Effector memory CD8-positive, alpha-beta T cell (primary cell): ENCODE measurements around the gene ALOX12.
"Not testable (repeated sequence)": the region's sequence is repeated elsewhere in the genome, so short reads cannot be mapped to it uniquely, and the experiment has no call there.

ENCODE experiments used
- ATAC-seq: fragments of 150-1000 bp; cut with Tn5 transposase; replicated peaks from 2 replicates; pipeline ENCODE4 v1.10.0; 2021; ENCODE audit warnings: mild to moderate bottlenecking, moderate library complexity
- DNase-seq, 3 experiments: peaks; one replicate each; pipeline ENCODE4 v3.0.0; 2021
- H3K27ac Mint-ChIP-seq, 2 donors: one replicate each; pipeline ENCODE4 v1.8.0; 2022; ENCODE audit warnings: mild to moderate bottlenecking in 2 of 2, mixed read lengths in 2 of 2, moderate library complexity in 2 of 2
- H3K27me3 Mint-ChIP-seq, 2 donors: one replicate each; pipeline ENCODE4 v1.8.0; 2022; ENCODE audit warnings: mixed read lengths in 2 of 2
- H3K36me3 Mint-ChIP-seq: one replicate; pipeline ENCODE4 v1.8.0; 2022; ENCODE audit warnings: mild to moderate bottlenecking, moderate library complexity, mixed read lengths; ENCODE audit not compliant: insufficient read depth
- H3K4me1 Mint-ChIP-seq, 2 donors: one replicate each; pipeline ENCODE4 v1.8.0; 2022; ENCODE audit warnings: low read depth in 2 of 2, mixed read lengths in 2 of 2
- H3K4me3 Mint-ChIP-seq, 2 donors: one replicate each; pipeline ENCODE4 v1.8.0; 2022; ENCODE audit warnings: mild to moderate bottlenecking in 2 of 2, mixed read lengths in 2 of 2, moderate library complexity in 2 of 2
- H3K9me3 Mint-ChIP-seq, 2 donors: one replicate each; pipeline ENCODE4 v1.8.0; 2022; ENCODE audit warnings: mixed read lengths in 2 of 2

ALOX12 gene

DNA sequence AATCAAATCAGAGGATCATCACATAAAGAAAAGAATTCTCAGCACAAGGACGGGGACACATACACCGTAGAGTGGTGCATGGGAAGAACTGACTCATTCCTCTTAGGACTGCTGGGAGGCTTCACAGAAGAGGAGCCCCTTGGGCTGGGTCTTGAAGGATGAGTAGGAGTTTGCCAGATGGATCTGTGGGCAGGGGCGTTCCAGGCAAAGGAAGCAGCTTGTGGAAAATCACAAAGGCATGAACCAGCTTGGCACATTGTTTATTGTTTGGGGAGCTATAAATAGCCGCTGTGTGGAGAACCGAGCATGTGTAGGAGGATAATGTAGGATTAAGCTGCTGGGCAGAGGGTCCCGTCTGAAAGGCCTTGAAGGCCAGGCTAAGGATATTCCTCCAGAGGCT is 53.1 kb downstream of the ALOX12 start:
- no peak for DNase-seq
- no peaks in the 10 kb centered on the region for H3K27me3 Mint-ChIP-seq
- peaks cover 18% of the 10 kb centered on the region for H3K36me3 Mint-ChIP-seq
- H3K4me3 Mint-ChIP-seq: no peak overlapping the region
- H3K9me3 Mint-ChIP-seq: no peaks in the 10 kb centered on the region
- no peak overlapping the region for H3K27ac Mint-ChIP-seq
- H3K4me1 Mint-ChIP-seq: peaks cover 16 to 21% of the 10 kb centered on the region in 2 donors
- no peak for ATAC-seq

DNA sequence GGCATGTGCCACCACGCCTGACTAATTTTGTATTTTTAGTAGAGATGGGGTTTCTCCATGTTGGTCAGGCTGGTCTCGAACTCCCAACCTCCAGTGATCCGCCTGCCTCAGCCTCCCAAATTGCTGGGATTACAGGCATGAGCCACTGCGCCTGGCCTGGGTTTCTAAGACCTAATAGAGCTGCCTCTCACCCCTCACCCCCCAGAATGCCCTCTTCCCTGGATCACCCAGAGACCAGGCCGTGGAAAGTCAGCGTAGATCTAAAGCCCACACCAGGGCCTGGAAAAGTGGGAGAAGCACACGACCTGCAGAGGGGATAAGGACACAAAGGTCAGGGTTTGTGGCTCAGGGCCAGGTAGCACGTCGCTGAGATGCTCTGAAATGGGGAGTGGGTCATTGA is 54.7 kb downstream of the ALOX12 start:
- H3K9me3 Mint-ChIP-seq, H3K4me3 Mint-ChIP-seq, DNase-seq, H3K27me3 Mint-ChIP-seq, H3K27ac Mint-ChIP-seq, ATAC-seq: not testable (repeated sequence)
- Mint-ChIP-seq H3K36me3 (peaks cover 15% of the 10 kb centered on the region), H3K4me1 (peaks cover 16 to 21% of the 10 kb centered on the region in 2 donors)

DNA sequence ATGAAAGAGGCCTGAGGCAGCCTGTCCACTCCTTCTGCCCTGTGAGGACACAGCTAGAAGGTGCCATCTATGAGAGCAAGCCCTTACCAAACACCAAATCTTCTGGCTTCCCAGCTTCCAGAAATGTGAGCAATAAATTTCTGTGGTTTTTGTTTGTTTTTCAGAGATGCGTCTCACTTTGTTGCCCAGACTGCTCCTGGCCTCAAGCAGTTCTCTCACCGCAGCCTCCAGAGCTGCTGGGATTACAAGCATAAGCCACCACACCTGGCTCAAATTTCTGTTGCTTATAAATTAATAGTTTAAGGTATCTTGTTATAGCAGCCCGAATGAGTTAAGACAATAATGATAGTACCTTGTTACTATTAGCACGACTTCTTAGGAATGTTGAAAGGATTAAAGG is 60.5 kb downstream of the ALOX12 start:
- Mint-ChIP-seq H3K36me3 (no peaks in the 10 kb centered on the region), H3K4me3 (no peak overlapping the region), H3K27me3 (peaks cover under 1 to 24% of the 10 kb centered on the region in 2 donors), H3K4me1 (peaks cover 2 to 4% of the 10 kb centered on the region in 2 donors), H3K9me3 (no peaks in the 10 kb centered on the region), H3K27ac (no peak overlapping the region)
- no peak for DNase-seq
- ATAC-seq: no peak

DNA sequence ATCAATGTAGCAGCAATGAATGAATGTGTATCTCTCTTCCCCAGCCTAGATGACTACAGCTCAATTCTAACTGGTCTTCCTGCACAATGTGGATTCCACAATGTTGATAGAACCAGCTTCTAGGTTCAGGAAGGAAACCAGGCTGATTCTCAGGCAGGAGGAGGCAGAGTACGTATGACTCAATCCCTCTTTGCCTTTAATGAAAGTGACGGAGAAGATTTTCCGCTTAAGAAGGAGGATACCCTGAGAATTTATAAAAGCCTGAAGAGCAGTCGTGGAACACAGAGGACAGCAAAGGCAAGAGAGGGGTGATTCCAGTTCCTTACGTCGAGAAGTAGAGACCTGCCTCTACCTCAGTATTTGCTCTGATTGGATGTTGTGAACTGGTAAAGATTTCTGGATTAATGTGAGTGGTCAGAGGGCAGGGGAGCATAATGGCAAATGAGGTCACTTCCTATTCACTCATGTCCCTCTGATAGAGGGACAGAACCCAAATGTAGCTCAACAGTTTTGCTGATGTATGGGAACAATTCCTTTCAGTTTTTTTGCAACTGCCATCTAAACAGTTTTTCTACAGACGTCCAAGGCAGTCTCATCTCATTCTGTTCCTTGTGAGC is 63.1 kb downstream of the ALOX12 start:
- DNase-seq (no peak), ATAC-seq (no peak)
- Mint-ChIP-seq H3K36me3 (no peaks in the 10 kb centered on the region), H3K4me3 (no peak overlapping the region), H3K27me3 (peaks cover 19 to 49% of the 10 kb centered on the region in 2 donors), H3K9me3 (no peaks in the 10 kb centered on the region), H3K4me1 (no peaks in the 10 kb centered on the region), H3K27ac (no peak overlapping the region)
